Subcutaneous adipose tissue (tissue), 4 donors: ENCODE data around the gene PRDM16. TPM values are rescaled to one million over a fixed set of nuclear protein-coding genes. Genes with fewer than 3 reads are reported as not detected.

ENCODE experiments used
- CTCF ChIP-seq: fragments of 450-650 bp; IDR thresholded peaks from one replicate; pipeline ENCODE4 v1.5.1; 2016; ENCODE audit warnings: low read depth, mild to moderate bottlenecking, control low read depth, antibody characterized with exemption, moderate library complexity
- total RNA-seq, 4 donors: library from RNA; depleted of rRNA; stranded (reverse); fragments of >200 nt; gene quantifications; one replicate each; pipeline ENCODE4 v1.1.0, GENCODE V29; 2016

Gene PRDM16
- total RNA-seq, 4 donors from 2014 or later = 0.82 to 1.7 (median 1.1) TPM

GRCh38 chr1:3126756-3127678 is 58.0 kb downstream of the PRDM16 start:
- no peak for TF ChIP-seq CTCF

- TF ChIP-seq CTCF = no peak
Measured at GRCh38 chr1:3127738-3128137, 58.7 kb downstream of the PRDM16 start.

GRCh38 chr1:3128431-3129132 is 59.6 kb downstream of the PRDM16 start:
- TF ChIP-seq CTCF = no peak

GRCh38 chr1:3129133-3129490 is 60.1 kb downstream of the PRDM16 start:
- no peak for TF ChIP-seq CTCF

GRCh38 chr1:3130268-3130667 is 61.3 kb downstream of the PRDM16 start:
- no peak for TF ChIP-seq CTCF

- TF ChIP-seq CTCF = no peak
Measured at GRCh38 chr1:3132660-3133059, 63.7 kb downstream of the PRDM16 start.

- no peak for TF ChIP-seq CTCF
Measured at GRCh38 chr1:3133686-3134085, 64.7 kb downstream of the PRDM16 start.
